Activated B cell treated with CpG ODN at 0.5 μM for 24 hours (primary cell): ENCODE measurements around the gene ATAD3C. TPM values are rescaled to one million over a fixed set of nuclear protein-coding genes. Genes with fewer than 3 reads are reported as not detected.
"Not testable (repeated sequence)": the region's sequence is repeated elsewhere in the genome, so short reads cannot be mapped to it uniquely, and the experiment has no call there.

Experiments used
- ATAC-seq: fragments of 200-7000 bp; cut with Tn5 transposase; one replicate; pipeline ENCODE4 v1.10.0; 2021; ENCODE audit warnings: low read depth, mild to moderate bottlenecking, moderate library complexity
- CTCF ChIA-PET: fragments of 350-600 bp; sonication (Branson Sonifier 250); formaldehyde crosslinking; loops from one replicate; lab custom pipeline; 2021; ENCODE audit warnings: antibody characterized with exemption; lab: Charles Lee
- POLR2A ChIA-PET: fragments of 350-600 bp; sonication (Branson Sonifier 250); formaldehyde crosslinking; loops from one replicate; lab custom pipeline; 2021; ENCODE audit warnings: antibody characterized with exemption; lab: Charles Lee
- DNase-seq: peaks from one replicate; pipeline ENCODE4 v3.0.0; 2022
- H3K27ac Mint-ChIP-seq: one replicate; pipeline ENCODE4 v1.8.0; 2020; ENCODE audit warnings: mixed read lengths
- H3K27me3 Mint-ChIP-seq: one replicate; pipeline ENCODE4 v1.8.0; 2021; ENCODE audit warnings: mixed read lengths
- H3K36me3 Mint-ChIP-seq: one replicate; pipeline ENCODE4 v1.8.0; 2021; ENCODE audit warnings: low read depth, mixed read lengths
- H3K4me1 Mint-ChIP-seq: one replicate; pipeline ENCODE4 v1.8.0; 2021; ENCODE audit warnings: mixed read lengths
- H3K4me3 Mint-ChIP-seq: one replicate; pipeline ENCODE4 v1.8.0; 2020; ENCODE audit warnings: mild to moderate bottlenecking, mixed read lengths
- H3K9me3 Mint-ChIP-seq: one replicate; pipeline ENCODE4 v1.8.0; 2020; ENCODE audit warnings: mixed read lengths
- CTCF ChIP-seq: fragments of 200-600 bp; IDR thresholded peaks from one replicate; pipeline ENCODE4 v1.8.0; 2022; ENCODE audit warnings: antibody characterized with exemption, mild to moderate bottlenecking
- intact Hi-C: fragments of 100-400 bp; cut with micrococcal nuclease; formaldehyde crosslinking; loops from one replicate; pipeline ENCODE4 v1.15.1; 2024
- total RNA-seq: library from RNA; stranded (reverse); gene quantifications from 2 replicates; pipeline ENCODE4 v1.2.3, GENCODE V29; 2022

The ATAD3C gene
- total RNA-seq, 1 donor from 2014 or later, result 0.58 TPM

DNA sequence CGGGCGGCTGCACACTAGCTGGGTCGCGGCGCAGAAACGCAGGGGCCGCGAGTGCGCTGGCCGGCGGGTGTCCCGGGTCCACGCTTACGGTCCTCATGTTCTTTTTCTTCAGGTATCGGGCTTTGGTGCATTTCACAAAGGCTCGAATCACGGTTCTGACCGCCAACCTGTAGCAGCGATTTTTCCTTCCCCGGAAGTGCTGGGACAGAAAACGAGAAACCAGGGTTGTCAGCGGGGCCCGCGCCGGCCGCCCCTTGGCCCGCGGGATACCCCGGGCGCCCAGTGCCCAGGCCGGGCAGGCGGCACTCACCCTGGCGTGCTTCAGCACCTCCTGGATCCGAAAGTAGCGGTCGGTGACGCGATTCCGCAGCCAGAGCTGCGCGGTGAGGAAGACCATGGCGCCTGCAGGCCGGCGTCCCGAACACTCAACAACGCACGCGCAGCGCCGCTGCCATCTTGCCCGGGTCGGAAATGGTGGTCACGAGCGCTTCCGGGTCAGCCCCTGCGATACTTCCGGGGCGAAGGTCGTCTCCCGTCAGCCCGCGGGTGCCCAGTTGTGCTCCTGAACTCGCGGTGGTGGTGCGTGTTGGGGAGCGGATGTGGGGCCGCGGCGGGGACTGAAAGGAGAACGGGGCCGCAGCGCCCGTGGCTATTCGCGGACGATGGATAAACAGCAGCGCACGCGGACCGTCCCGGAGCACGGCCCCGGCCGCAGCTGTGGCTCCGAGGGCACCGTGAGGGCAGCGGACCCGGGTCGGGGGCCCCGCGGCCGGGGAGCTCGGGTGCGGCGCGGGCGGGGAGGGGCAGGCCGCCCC is 42.5 kb upstream of the ATAD3C start, which contains the start of gene MRPL20:
Gene MRPL20, minus strand, starts transcription at position 473 of the 815 bp plus-strand sequence. Its CDS starts 76 bp downstream, at position 397.
- CTCF ChIA-PET, result interaction anchor here (0.6 to 0.9 kb wide), 2 partner anchors 9 to 32 kb away, joined by 3 read pairs; partner anchors contain the start of genes AURKAIP1 and CCNL2
- intact Hi-C loops, result loop anchor here (1.0 to 10.0 kb wide), 6 partner anchors 8 to 498 kb away; partner anchors contain the start of genes ATAD3B, AURKAIP1, CCNL2 and UBE2J2
- peaks cover 38% of the 10 kb centered on the region for H3K4me1 Mint-ChIP-seq
- peaks cover 48% of the 10 kb centered on the region for H3K36me3 Mint-ChIP-seq
- DNase-seq, result peak; percentile 92
- peak; percentile 93 for ATAC-seq
- TF ChIP-seq CTCF, result no peak
- peak within 1 kb of the TSS; percentile 92 for H3K4me3 Mint-ChIP-seq
- POLR2A ChIA-PET, result interaction anchor here (0.5 to 3.7 kb wide), 14 partner anchors 8 to 460 kb away, joined by 3 to 44 read pairs (median 4); partner anchors contain the start of genes AURKAIP1, CCNL2, MIB2 and UBE2J2
- H3K27me3 Mint-ChIP-seq, result no peaks in the 10 kb centered on the region
- H3K9me3 Mint-ChIP-seq, result no peaks in the 10 kb centered on the region
- H3K27ac Mint-ChIP-seq, result peak within 1 kb of the TSS; percentile 89

GRCh38 chr1:1407636-1408318 is 41.7 kb upstream of the ATAD3C start:
- Mint-ChIP-seq H3K4me1 (peaks cover 37% of the 10 kb centered on the region), H3K9me3 (peaks cover 2% of the 10 kb centered on the region), H3K27ac (peak overlapping the region; percentile 76), H3K4me3 (peak overlapping the region; percentile 92), H3K27me3 (no peaks in the 10 kb centered on the region), H3K36me3 (peaks cover 40% of the 10 kb centered on the region)
- no peak for TF ChIP-seq CTCF
- ATAC-seq, result peak; percentile 21
- intact Hi-C loops, result loop anchor here (1.0 to 10.0 kb wide), 6 partner anchors 8 to 497 kb away; partner anchors contain the start of genes ATAD3B, AURKAIP1, CCNL2 and UBE2J2
- ChIA-PET POLR2A (interaction anchor here (0.5 to 3.7 kb wide), 13 partner anchors 9 to 459 kb away, joined by 3 to 44 read pairs (median 4); partner anchors contain the start of genes AURKAIP1, CCNL2, MIB2 and UBE2J2), CTCF (interaction anchor here (0.6 to 0.9 kb wide), 2 partner anchors 9 to 33 kb away, joined by 3 read pairs; partner anchors contain the start of genes AURKAIP1 and CCNL2)
- no peak for DNase-seq

- POLR2A ChIA-PET, result interaction anchor here (1.0 kb wide), 1 partner anchor 35 kb away, joined by 6 read pairs; the partner anchor contains the start of gene AURKAIP1
- H3K27me3 Mint-ChIP-seq, H3K27ac Mint-ChIP-seq, ATAC-seq, CTCF ChIA-PET, DNase-seq, intact Hi-C loops, H3K9me3 Mint-ChIP-seq: not testable (repeated sequence)
- peaks cover 30% of the 10 kb centered on the region for H3K4me1 Mint-ChIP-seq
- H3K36me3 Mint-ChIP-seq, result peaks cover 20% of the 10 kb centered on the region
- H3K4me3 Mint-ChIP-seq, result peak overlapping the region; percentile 52
These were observed 39.3 kb upstream of the ATAD3C start for GRCh38 chr1:1410238-1410637.

- Mint-ChIP-seq H3K9me3 (peaks cover 2% of the 10 kb centered on the region), H3K4me1 (peaks cover 21% of the 10 kb centered on the region), H3K27ac (no peak overlapping the region), H3K36me3 (peaks cover 11% of the 10 kb centered on the region), H3K4me3 (no peak overlapping the region), H3K27me3 (no peaks in the 10 kb centered on the region)
- intact Hi-C loops, result no loop called here
- CTCF ChIA-PET, result no interaction called here
- no peak for DNase-seq
- no peak for ATAC-seq
- POLR2A ChIA-PET, result no interaction called here
- no peak for TF ChIP-seq CTCF
These were observed 37.9 kb upstream of the ATAD3C start for GRCh38 chr1:1411626-1412025.

DNA sequence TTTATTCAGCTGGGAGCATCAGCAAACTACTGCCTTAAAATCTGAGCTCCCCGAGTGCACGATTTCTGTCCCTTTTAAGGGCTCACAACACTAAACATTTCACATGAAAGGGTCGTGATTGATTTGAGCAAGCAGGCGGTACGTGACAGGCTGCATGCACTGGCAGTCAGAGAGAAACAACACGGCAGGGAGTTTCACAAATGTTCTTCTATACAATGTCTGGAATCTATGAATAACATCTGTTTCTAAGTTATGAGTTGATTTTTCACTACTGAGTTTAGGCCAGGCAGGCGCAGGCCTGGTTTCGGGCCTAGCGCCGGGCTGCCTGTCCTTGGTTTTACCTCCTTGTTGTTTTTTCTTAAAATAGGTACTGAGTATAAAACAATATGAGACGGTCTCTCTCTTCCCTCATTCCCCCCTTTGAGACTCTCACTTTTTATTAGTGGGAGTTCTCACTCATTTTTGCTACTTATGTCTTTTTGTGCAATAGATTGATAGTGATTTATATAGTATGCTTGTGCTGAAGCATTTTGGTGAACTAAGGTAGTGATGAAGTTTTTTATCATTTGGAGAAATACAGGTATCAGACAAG is 37.1 kb upstream of the ATAD3C start:
- H3K9me3 Mint-ChIP-seq, H3K36me3 Mint-ChIP-seq, H3K27ac Mint-ChIP-seq, H3K4me3 Mint-ChIP-seq, CTCF ChIA-PET, intact Hi-C loops, ATAC-seq, POLR2A ChIA-PET, H3K27me3 Mint-ChIP-seq, DNase-seq: not testable (repeated sequence)
- H3K4me1 Mint-ChIP-seq, result peaks cover 18% of the 10 kb centered on the region
